Spleen (tissue), 11 donors: Measurements from ENCODE around the gene MALAT1. TPM values are rescaled to one million over a fixed set of nuclear protein-coding genes. Genes with fewer than 3 reads are reported as not detected.

Source experiments
- DNase-seq: peaks from one replicate; pipeline ENCODE4 v3.0.0-alpha.2; 2020
- H3K27ac ChIP-seq, 8 donors: fragments of 200-600 bp; sonication (generic) in 7 of 8; 1 replicate in 4 of 8; 2 replicates in 4 of 8; pipeline versions ENCODE4 v1.5.0 to v1.8.0; 2016 to 2021; ENCODE audit warnings: inconsistent platforms in 4 of 8, mild to moderate bottlenecking in 4 of 8, moderate library complexity in 1 of 8
- H3K27me3 ChIP-seq, 7 donors: fragments of 200-600 bp; sonication (generic) in 6 of 7; replicated peaks in 1 of 7; 1 replicate in 4 of 7; 2 replicates in 3 of 7; pipeline versions ENCODE4 v1.5.0 to v1.8.0; 2016 to 2021; ENCODE audit warnings: inconsistent platforms in 3 of 7, mild to moderate bottlenecking in 1 of 7
- H3K36me3 ChIP-seq, 6 donors: fragments of 200-600 bp; sonication (generic) in 5 of 6; 1 replicate in 4 of 6; 2 replicates in 2 of 6; pipeline versions ENCODE4 v1.5.0 to v1.8.0; 2016 to 2021; ENCODE audit warnings: inconsistent platforms in 2 of 6
- H3K4me1 ChIP-seq, 6 donors: fragments of 200-600 bp; sonication (generic) in 5 of 6; 1 replicate in 3 of 6; 2 replicates in 3 of 6; pipeline versions ENCODE4 v1.5.0 to v1.8.0; 2016 to 2021; ENCODE audit warnings: inconsistent platforms in 3 of 6
- H3K4me3 ChIP-seq, 8 donors: fragments of 200-600 bp; sonication (generic) in 7 of 8; 1 replicate in 4 of 8; 2 replicates in 4 of 8; pipeline versions ENCODE4 v1.5.0 to v1.8.0; 2016 to 2021; ENCODE audit warnings: inconsistent platforms in 4 of 8, mild to moderate bottlenecking in 4 of 8, moderate library complexity in 2 of 8
- H3K9me3 ChIP-seq, 8 donors: fragments of 200-600 bp; sonication (generic) in 7 of 8; 1 replicate in 4 of 8; 2 replicates in 4 of 8; pipeline versions ENCODE4 v1.5.0 to v1.8.0; 2016 to 2021; ENCODE audit warnings: inconsistent platforms in 4 of 8
- CTCF ChIP-seq, 11 experiments: fragments of 200-600 bp in 7 of 11; fragments of 450-650 bp in 4 of 11; sonication (generic) in 4 of 11; IDR thresholded peaks in 8 of 11; conservative IDR thresholded peaks in 3 of 11; 1 replicate in 7 of 11; 2 replicates in 4 of 11; pipeline versions ENCODE4 v1.4.0 to v1.8.0; 2016 to 2021; ENCODE audit warnings: antibody characterized with exemption in 11 of 11, inconsistent platforms in 4 of 11, mild to moderate bottlenecking in 1 of 11
- POLR2A ChIP-seq, 3 donors: fragments of 450-650 bp; IDR thresholded peaks; one replicate each; pipeline ENCODE4 v1.5.1; 2017; ENCODE audit warnings: antibody characterized with exemption in 3 of 3, mild to moderate bottlenecking in 1 of 3
- POLR2AphosphoS5 ChIP-seq, 3 donors: sonication (generic); formaldehyde crosslinking; IDR thresholded peaks; one replicate each; pipeline ENCODE4 v1.5.1; 2017; ENCODE audit warnings: antibody characterized with exemption in 3 of 3
- WGBS, 5 donors: extraction: QIAGEN DNeasy Blood & Tissue Kit in 3 of 5; methylation state at CpG; one replicate each; pipeline versions ENCODE4 v1.1.5 to v1.1.7; 2013 to 2018; 5-methylcytosine and 5-hydroxymethylcytosine counted together
- intact Hi-C: fragments of 100-400 bp; cut with DNase I; formaldehyde crosslinking; loops from one replicate; pipeline ENCODE4 v1.15.0; 2023; ENCODE audit warnings: low total_unique reads
- polyA plus RNA-seq, 3 donors: library from polyadenylated mRNA; stranded (reverse); fragments of 200-250 nt; gene quantifications; one replicate each; pipeline ENCODE4 v1.2.1, GENCODE V29; 2013
- total RNA-seq, 7 donors: library from RNA; depleted of rRNA in 3 of 7; stranded (reverse); fragments of >200 nt in 3 of 7; fragmentation: NEBNext Ultra II Directional in 4 of 7; extraction: Animal tissue kit (Norgen Biotek cat#: 25700) in 4 of 7; gene quantifications; one replicate each; pipeline versions ENCODE4 v1.1.0 to v1.2.1, GENCODE V29; 2016 to 2021
- donor health status: healthy with polysubstance abuse.
- donor health status: DM: no; HTN: no; CAD: no; lungs with moderate emphysema.
- donor health status: DM: no; HTN: no; CAD: no.
- donor health status: Bipolar disorder and iron deficiency.
- donor health status: healthy.
- donor health status: DM: no; HTN: no; CAD: no.
- donor health status: DM: yes; HTN: yes; CAD: no.

Gene MALAT1
- total and polyA plus RNA-seq, 10 donors: 111 to 24,490 (median 13,111) TPM

- Histone ChIP-seq H3K4me1 (peaks cover 7 to 58% (median 42%) of the 10 kb centered on the region in 6 donors), H3K4me3 (peak overlapping the region; percentile 63 to 98 (median 82)), H3K9me3 (no peaks in the 10 kb centered on the region), H3K27ac (peak overlapping the region; percentile 79 to 96 (median 90)), H3K36me3 (peaks cover 0 to 49% (median 33%) of the 10 kb centered on the region in 6 donors), H3K27me3 (no peaks in the 10 kb centered on the region)
- TF ChIP-seq POLR2AphosphoS5 (IDR thresholded peaks at IDR 0.05) (peak in 1 of 3 donors; percentile 65), CTCF (IDR thresholded peaks at IDR 0.05 in 8 of 11, conservative IDR thresholded peaks at IDR 0.05 in 3 of 11) (peak in 5 of 11 experiments; percentile 28 to 83 (median 64)), POLR2A (IDR thresholded peaks at IDR 0.05) (no peak)
- intact Hi-C loops: loop anchor here (5.0 kb wide), 1 partner anchor 47 kb away; no protein-coding TSS in a partner anchor
- DNase-seq: no peak
- WGBS, 5 donors: 8 to 33% (median 16%) methylated on average over 23 to 60 of the region's 60 CpGs
Measured at GRCh38 chr11:65539744-65540289, 41.0 kb downstream of the MALAT1 start.

DNA sequence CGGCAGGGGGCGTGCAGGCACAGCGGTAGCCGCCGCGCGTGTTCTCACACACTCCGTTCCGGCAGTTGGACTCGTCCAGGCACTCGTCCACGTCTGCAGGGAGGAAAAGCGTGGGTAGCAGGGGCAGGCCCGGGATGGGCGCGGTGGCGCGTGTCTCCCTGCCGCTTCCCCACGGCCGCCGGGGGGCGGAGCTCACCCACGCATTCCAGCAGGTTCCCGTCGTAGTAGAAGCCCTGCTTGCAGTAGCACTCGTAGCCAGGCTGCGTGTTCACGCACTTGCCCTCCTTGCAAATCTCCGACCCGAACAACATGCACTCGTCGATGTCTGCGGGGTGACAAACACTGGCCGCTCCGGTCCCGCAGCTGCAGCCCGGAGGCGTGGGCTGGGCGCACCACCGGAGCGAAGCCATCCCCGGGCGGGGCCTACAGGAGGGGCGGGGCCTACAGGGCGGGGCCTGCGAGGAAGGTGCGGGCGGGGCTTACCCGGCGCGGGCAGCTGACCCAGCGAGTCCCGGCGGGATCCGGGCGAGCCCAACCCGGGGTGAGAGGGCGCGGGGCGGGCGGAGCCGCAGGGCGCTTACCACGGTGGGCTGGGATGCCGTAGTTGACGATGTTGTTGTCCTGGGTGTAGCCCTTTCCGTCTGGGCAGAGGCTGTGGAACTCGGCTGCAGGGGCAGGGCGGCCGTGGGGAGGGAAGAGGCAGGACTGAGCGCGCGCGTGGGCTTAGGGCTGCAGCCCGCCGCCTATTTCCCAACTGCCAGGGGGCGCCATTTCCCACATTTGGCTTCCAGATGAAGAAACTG is 41.6 kb downstream of the MALAT1 start:
- no peaks in the 10 kb centered on the region for H3K27me3 ChIP-seq
- DNase-seq: peak; percentile 99
- H3K27ac ChIP-seq: peak overlapping the region; percentile 79 to 96 (median 90)
- WGBS, 5 donors: 0 to 1% (median 0%) methylated on average over 20 to 78 of the region's 78 CpGs
- peaks cover 0 to 42% (median 30%) of the 10 kb centered on the region in 6 donors for H3K36me3 ChIP-seq
- H3K4me3 ChIP-seq: peak overlapping the region; percentile 63 to 98 (median 82)
- TF ChIP-seq CTCF (IDR thresholded peaks at IDR 0.05 in 8 of 11, conservative IDR thresholded peaks at IDR 0.05 in 3 of 11) (peak; percentile 82 to 96 (median 90)), POLR2AphosphoS5 (IDR thresholded peaks at IDR 0.05) (peak; percentile 78 to 87 (median 82)), POLR2A (IDR thresholded peaks at IDR 0.05) (no peak)
- intact Hi-C loops: loop anchor here (5.0 kb wide), 1 partner anchor 47 kb away; no protein-coding TSS in a partner anchor
- no peaks in the 10 kb centered on the region for H3K9me3 ChIP-seq
- peaks cover 7 to 59% (median 42%) of the 10 kb centered on the region in 6 donors for H3K4me1 ChIP-seq

DNA sequence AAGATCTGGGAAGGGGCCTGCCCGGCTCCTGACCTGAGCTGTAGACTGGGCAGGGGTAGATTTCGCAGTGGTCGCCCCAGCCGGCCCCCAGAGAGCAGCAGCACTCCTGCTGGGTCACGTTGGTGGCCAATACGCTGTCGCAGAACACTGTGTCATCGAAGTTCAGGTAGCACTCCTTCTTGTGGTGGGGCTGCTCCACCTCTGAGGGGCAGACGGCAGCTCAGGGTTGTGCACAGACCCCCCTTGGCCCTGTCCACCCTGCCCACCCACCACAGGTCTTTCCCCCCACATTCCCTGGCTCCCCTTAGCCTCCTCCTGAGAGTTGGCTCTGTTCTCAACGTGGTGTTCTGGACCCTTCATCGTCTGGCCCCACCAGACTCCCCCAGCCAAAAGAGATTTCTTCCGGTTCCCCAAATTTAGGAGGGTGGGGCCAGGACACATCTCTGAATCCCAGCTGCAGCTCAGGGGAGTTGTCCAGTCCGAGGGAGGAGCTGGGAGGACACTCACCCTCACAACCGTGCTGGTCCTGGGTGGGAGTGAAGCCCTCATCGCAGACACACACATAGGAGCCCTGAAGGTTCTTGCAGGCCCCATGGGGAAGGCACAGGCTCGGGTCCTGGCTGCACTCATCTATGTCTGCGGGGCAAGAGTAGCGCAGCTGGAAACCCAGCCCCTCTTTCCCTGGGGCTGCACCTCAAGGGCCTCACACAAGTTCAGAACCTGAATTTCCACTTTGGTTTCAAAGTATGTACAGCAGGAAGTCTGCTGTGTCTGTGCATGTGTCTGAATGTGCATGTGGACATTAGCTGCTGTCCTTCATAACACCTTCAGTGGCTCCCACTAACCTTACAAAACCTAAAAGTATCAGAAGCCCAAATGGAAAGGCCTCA is 42.5 kb downstream of the MALAT1 start:
- peak overlapping the region; percentile 58 to 96 (median 90) for H3K27ac ChIP-seq
- H3K36me3 ChIP-seq: peaks cover 0 to 34% (median 24%) of the 10 kb centered on the region in 6 donors
- WGBS, 5 donors: 37 to 77% (median 43%) methylated on average over 10 to 18 of the region's 18 CpGs
- H3K27me3 ChIP-seq: no peaks in the 10 kb centered on the region
- intact Hi-C loops: loop anchor here (5.0 kb wide), 1 partner anchor 46 kb away; no protein-coding TSS in a partner anchor
- TF ChIP-seq CTCF (IDR thresholded peaks at IDR 0.05 in 8 of 11, conservative IDR thresholded peaks at IDR 0.05 in 3 of 11) (peak in 1 of 11 experiments; percentile 22), POLR2AphosphoS5 (IDR thresholded peaks at IDR 0.05) (no peak)
- DNase-seq: no peak
- H3K4me1 ChIP-seq: peaks cover 7 to 65% (median 51%) of the 10 kb centered on the region in 6 donors
- H3K9me3 ChIP-seq: no peaks in the 10 kb centered on the region
- H3K4me3 ChIP-seq: peak overlapping the region; percentile 63 to 98 (median 82)
